Measurements from ENCODE around the gene ZNF385B. TPM values are rescaled to one million over a fixed set of nuclear protein-coding genes. Genes with fewer than 3 reads are reported as not detected.
A peak's percentile ranks its signal among the peaks of the same experiment; 100 is the strongest.

The ZNF385B gene
- polyA plus RNA-seq, 4 donors = 0.21 to 2.3 (median 0.22) TPM; not detected in 1

DNA sequence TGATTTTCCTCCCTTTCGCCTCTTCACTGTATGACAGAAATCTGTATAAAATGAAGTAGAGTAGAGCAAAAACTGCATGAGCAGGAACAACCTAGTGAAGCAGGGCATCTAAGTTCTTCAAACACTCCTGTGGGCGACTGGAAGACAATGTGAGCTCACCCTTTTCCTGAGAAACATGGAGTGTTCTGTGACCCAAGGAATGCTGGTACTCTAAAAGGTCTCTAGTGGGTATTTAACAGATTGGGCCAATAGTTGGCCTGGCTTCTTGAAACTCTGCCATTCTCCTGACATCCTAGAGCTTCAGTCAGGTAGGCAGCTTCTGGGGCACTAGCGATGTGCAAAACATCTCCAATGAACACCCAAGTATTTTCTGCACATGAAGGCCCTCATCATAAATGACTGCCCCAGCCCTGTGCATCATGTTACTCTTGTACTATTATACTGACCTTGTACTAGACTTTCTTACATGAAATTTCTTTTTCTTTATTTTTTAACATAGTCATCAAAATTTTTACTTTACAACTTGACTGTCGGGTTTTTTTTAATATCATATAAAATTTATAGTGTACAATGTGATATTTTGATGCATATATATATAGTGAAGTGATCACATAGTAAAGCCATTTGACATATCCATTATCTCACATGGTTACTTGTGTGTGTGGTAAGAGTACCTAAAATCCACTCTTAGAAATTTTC lies 302.2 kb downstream of the ZNF385B start:
- Histone ChIP-seq H3K4me3 (ENCODE audit: low read depth in 1 of 3, low read length in 3 of 3) (no peak overlapping the region), H3K27me3 (ENCODE audit: control insufficient read depth in 3 of 3, insufficient read depth in 3 of 3, low read length in 3 of 3) (no peaks in the 10 kb centered on the region), H3K9me3 (ENCODE audit: control insufficient read depth in 2 of 2, insufficient read depth in 1 of 2, low read depth in 1 of 2, low read length in 1 of 2) (no peaks in the 10 kb centered on the region), H3K27ac (ENCODE audit: low read depth in 1 of 3, low read length in 2 of 3) (no peak overlapping the region), H3K4me1 (ENCODE audit: control insufficient read depth in 3 of 3, insufficient read depth in 2 of 3, low read depth in 1 of 3, low read length in 2 of 3) (peaks cover 0 to 5% (median 0%) of the 10 kb centered on the region in 3 donors), H3K36me3 (ENCODE audit: control insufficient read depth in 3 of 3, insufficient read depth in 2 of 3, low read depth in 1 of 3, low read length in 3 of 3) (no peaks in the 10 kb centered on the region)
- no peak for FAIRE-seq
- 85 to 91% (median 89%) methylated on average over 4 of the region's 4 CpGs for WGBS, 3 donors
- DNase-seq = no peak

DNA sequence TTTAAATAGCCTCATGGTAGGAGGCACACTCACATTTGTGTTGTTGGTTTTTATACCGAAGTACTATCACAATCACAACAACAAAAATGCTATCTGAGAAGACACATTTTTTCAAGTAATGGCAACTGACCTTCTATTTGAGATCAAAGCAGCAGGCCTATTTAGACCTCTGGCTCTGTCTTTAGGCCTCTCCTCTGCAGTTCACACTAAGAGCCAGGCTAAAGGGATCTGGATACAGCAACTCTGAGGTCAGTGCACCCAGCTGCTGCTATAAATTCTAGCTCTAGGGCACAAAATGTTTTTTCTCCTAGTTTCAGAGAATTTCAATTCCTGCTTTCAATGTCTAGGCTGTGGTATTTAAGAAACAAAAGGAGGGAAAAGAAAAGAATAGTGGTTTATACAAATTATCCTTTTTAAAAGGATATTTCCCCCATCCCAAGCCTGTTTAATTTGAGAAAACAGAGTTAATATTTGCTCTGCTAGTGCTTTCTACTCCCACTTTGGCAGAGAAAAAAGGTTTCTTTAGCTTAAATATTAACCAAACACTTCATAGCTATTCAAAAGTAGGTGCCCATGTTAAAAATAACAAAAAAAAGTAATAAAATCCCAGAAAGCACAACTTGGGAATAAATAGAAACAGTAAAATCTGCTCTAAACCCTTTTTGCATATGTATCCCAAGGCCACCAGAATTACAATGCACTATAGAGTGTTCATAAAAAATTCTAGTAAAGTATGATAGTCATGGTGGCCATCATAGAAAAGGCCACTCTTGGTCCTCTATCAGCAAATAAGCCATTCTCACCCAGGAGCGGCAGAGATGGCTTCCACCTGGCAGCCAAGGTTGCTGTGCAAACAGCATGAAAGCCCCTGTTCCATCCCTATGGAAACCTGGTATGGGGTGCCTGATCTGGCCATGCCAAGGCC lies 303.1 kb downstream of the ZNF385B start:
- Histone ChIP-seq H3K27ac (ENCODE audit: low read depth in 1 of 3, low read length in 2 of 3) (no peak overlapping the region), H3K36me3 (ENCODE audit: control insufficient read depth in 3 of 3, insufficient read depth in 2 of 3, low read depth in 1 of 3, low read length in 3 of 3) (no peaks in the 10 kb centered on the region), H3K4me3 (ENCODE audit: low read depth in 1 of 3, low read length in 3 of 3) (no peak overlapping the region), H3K4me1 (ENCODE audit: control insufficient read depth in 3 of 3, insufficient read depth in 2 of 3, low read depth in 1 of 3, low read length in 2 of 3) (peaks cover 0 to 5% (median 0%) of the 10 kb centered on the region in 3 donors), H3K9me3 (ENCODE audit: control insufficient read depth in 2 of 2, insufficient read depth in 1 of 2, low read depth in 1 of 2, low read length in 1 of 2) (no peaks in the 10 kb centered on the region), H3K27me3 (ENCODE audit: control insufficient read depth in 3 of 3, insufficient read depth in 3 of 3, low read length in 3 of 3) (no peaks in the 10 kb centered on the region)
- WGBS, 3 donors = 76 to 89% (median 82%) methylated on average over 2 of the region's 2 CpGs
- FAIRE-seq = no peak
- DNase-seq = peak in 1 of 2 donors; percentile 26

DNA sequence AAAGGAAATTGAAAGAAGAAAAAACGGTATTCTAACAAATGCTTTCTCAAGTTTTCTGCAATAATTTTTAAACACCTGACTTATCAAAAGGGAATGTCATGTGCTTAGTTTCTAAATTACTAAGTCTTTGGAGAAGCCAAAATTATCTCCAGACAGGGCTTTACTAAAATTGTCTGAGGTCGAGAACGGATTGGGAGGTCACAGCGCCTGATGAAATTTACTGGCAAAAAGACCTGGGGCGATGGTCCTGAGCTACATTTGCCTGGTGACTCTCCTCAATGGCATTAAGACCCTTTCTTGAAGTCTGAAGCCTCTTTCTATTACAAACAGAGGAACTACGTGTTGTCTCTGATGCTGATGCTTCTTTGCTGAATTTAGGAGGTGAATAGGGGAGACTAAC lies 305.0 kb downstream of the ZNF385B start:
- no peak overlapping the region for H3K27ac ChIP-seq (ENCODE audit: low read depth in 1 of 3, low read length in 2 of 3)
- no peaks in the 10 kb centered on the region for H3K27me3 ChIP-seq (ENCODE audit: control insufficient read depth in 3 of 3, insufficient read depth in 3 of 3, low read length in 3 of 3)
- no peaks in the 10 kb centered on the region for H3K9me3 ChIP-seq (ENCODE audit: control insufficient read depth in 2 of 2, insufficient read depth in 1 of 2, low read depth in 1 of 2, low read length in 1 of 2)
- H3K4me3 ChIP-seq (ENCODE audit: low read depth in 1 of 3, low read length in 3 of 3) = no peak overlapping the region
- DNase-seq (no peak), FAIRE-seq (no peak)
- WGBS, 3 donors = 85 to 88% (median 86%) methylated on average over 6 of the region's 6 CpGs
- H3K4me1 ChIP-seq (ENCODE audit: control insufficient read depth in 3 of 3, insufficient read depth in 2 of 3, low read depth in 1 of 3, low read length in 2 of 3) = peaks cover 0 to 5% (median 0%) of the 10 kb centered on the region in 3 donors
- H3K36me3 ChIP-seq (ENCODE audit: control insufficient read depth in 3 of 3, insufficient read depth in 2 of 3, low read depth in 1 of 3, low read length in 3 of 3) = no peaks in the 10 kb centered on the region

DNA sequence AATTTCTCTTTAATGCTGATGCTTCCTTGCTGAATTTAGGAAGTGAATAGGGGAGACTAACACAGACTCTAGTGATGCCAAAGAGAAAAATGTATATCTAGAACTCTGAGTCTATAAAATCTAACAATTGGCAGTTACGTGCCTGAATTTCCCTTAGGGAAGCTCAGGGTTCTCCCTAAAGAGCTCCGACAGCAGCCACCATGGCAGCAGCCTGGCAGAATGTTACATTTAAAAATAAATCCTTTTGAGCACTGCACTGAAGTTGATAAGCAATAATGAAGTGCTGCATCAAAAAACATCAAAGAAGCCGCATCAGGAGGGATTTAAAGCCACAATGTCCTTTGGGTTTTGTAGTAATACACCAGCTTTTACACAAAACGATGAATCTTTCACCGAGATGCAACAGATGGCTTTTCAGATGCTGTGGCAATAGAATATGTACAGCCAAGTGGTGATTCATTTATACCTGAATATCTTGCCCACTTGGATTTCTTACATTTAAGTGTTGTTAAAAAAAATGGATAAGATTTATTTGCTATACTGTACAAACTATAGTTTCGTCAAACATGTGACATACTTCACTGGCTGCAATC lies 305.6 kb downstream of the ZNF385B start:
- DNase-seq = no peak
- H3K27me3 ChIP-seq (ENCODE audit: control insufficient read depth in 3 of 3, insufficient read depth in 3 of 3, low read length in 3 of 3) = no peaks in the 10 kb centered on the region
- no peak overlapping the region for H3K4me3 ChIP-seq (ENCODE audit: low read depth in 1 of 3, low read length in 3 of 3)
- H3K4me1 ChIP-seq (ENCODE audit: control insufficient read depth in 3 of 3, insufficient read depth in 2 of 3, low read depth in 1 of 3, low read length in 2 of 3) = peaks cover 0 to 5% (median 0%) of the 10 kb centered on the region in 3 donors
- 72 to 85% (median 74%) methylated on average over 5 to 6 of the region's 6 CpGs for WGBS, 3 donors
- no peaks in the 10 kb centered on the region for H3K9me3 ChIP-seq (ENCODE audit: control insufficient read depth in 2 of 2, insufficient read depth in 1 of 2, low read depth in 1 of 2, low read length in 1 of 2)
- no peak overlapping the region for H3K27ac ChIP-seq (ENCODE audit: low read depth in 1 of 3, low read length in 2 of 3)
- no peak for FAIRE-seq
- H3K36me3 ChIP-seq (ENCODE audit: control insufficient read depth in 3 of 3, insufficient read depth in 2 of 3, low read depth in 1 of 3, low read length in 3 of 3) = no peaks in the 10 kb centered on the region

DNA sequence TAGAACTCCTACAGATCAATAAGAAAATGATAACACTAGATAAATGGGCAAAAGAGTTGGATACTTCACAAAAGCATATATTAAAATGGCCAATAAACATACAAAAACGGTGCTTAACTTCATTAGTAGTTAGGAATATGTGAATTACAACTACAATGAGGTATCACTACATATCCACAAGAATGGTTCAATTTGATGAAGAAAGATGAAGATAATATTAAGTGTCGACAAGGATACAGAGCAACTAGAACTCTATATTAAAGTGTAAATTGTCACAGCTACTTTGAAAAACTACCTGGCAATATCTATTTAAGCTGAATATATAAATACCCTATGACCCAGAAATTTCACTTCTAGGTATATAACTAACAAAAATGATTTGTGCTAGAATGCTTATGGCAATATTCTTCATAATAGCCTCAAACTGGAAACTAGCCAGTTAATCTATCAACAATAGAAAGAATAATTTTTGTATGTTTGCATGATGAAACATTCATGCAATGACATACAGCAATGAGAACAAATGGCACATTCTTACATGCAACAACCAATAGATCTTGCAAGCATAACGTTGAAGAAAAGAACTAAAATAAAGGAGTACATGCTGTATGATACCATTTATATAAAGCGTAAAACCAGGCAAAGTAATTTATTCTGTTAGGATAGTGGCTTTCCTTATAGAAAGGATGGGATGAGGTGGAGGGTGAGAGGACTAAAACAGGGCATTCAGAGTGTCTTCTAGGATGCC lies 306.6 kb downstream of the ZNF385B start:
- Histone ChIP-seq H3K4me3 (ENCODE audit: low read depth in 1 of 3, low read length in 3 of 3) (no peak overlapping the region), H3K9me3 (ENCODE audit: control insufficient read depth in 2 of 2, insufficient read depth in 1 of 2, low read depth in 1 of 2, low read length in 1 of 2) (no peaks in the 10 kb centered on the region), H3K36me3 (ENCODE audit: control insufficient read depth in 3 of 3, insufficient read depth in 2 of 3, low read depth in 1 of 3, low read length in 3 of 3) (no peaks in the 10 kb centered on the region), H3K27ac (ENCODE audit: low read depth in 1 of 3, low read length in 2 of 3) (no peak overlapping the region), H3K27me3 (ENCODE audit: control insufficient read depth in 3 of 3, insufficient read depth in 3 of 3, low read length in 3 of 3) (no peaks in the 10 kb centered on the region), H3K4me1 (ENCODE audit: control insufficient read depth in 3 of 3, insufficient read depth in 2 of 3, low read depth in 1 of 3, low read length in 2 of 3) (peaks cover 0 to 5% (median 0%) of the 10 kb centered on the region in 3 donors)
- DNase-seq = no peak
- FAIRE-seq = no peak
- 75 to 89% (median 88%) methylated on average over 4 of the region's 4 CpGs for WGBS, 3 donors

DNA sequence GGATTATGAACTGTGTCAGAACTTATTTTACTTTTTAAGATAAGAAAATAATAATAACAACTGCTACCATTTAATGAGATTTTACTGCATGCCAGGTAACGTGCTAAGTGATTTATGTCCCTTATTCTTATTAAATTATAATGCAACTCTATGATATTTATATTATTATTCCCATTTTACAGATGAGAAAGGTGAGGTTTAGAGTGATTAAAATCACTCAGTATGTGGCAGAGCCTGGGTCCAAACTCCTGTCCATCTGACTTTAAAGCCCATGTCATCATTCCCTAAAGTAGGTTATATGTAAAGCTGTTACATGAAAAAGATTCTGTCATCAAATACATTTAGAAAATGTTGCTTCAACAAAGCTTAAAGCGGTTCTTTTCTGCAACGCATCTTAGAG lies 308.0 kb downstream of the ZNF385B start:
- FAIRE-seq (no peak), DNase-seq (no peak)
- H3K4me1 ChIP-seq (ENCODE audit: control insufficient read depth in 3 of 3, insufficient read depth in 2 of 3, low read depth in 1 of 3, low read length in 2 of 3) = peaks cover 0 to 5% (median 0%) of the 10 kb centered on the region in 3 donors
- H3K27me3 ChIP-seq (ENCODE audit: control insufficient read depth in 3 of 3, insufficient read depth in 3 of 3, low read length in 3 of 3) = no peaks in the 10 kb centered on the region
- 78 to 84% (median 82%) methylated on average over 3 of the region's 3 CpGs for WGBS, 3 donors
- H3K27ac ChIP-seq (ENCODE audit: low read depth in 1 of 3, low read length in 2 of 3) = no peak overlapping the region
- H3K9me3 ChIP-seq (ENCODE audit: control insufficient read depth in 2 of 2, insufficient read depth in 1 of 2, low read depth in 1 of 2, low read length in 1 of 2) = no peaks in the 10 kb centered on the region
- no peak overlapping the region for H3K4me3 ChIP-seq (ENCODE audit: low read depth in 1 of 3, low read length in 3 of 3)
- H3K36me3 ChIP-seq (ENCODE audit: control insufficient read depth in 3 of 3, insufficient read depth in 2 of 3, low read depth in 1 of 3, low read length in 3 of 3) = no peaks in the 10 kb centered on the region

DNA sequence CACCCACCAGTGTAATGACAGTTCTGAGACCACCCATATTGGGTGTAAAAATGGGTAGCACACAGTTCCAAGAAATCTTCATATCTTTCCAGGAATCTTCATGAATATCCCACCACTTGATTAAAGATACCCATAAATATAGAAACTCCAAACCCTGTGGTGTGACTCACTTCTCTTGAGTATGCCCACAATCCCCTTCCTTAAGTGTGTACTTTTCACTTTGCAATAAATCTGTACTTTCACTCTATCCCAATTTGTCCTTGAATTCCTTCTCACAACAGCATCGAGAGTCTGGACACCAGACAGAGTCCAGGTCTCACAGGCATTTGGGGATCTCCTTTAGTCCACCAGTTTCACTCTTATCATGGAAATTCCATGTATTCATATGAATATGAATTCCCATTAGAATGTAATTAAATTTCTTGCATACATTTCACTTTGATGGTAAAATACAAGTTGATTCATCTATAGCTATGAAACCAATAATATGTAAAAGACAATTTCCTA lies 309.8 kb downstream of the ZNF385B start:
- no peaks in the 10 kb centered on the region for H3K27me3 ChIP-seq (ENCODE audit: control insufficient read depth in 3 of 3, insufficient read depth in 3 of 3, low read length in 3 of 3)
- no peaks in the 10 kb centered on the region for H3K9me3 ChIP-seq (ENCODE audit: control insufficient read depth in 2 of 2, insufficient read depth in 1 of 2, low read depth in 1 of 2, low read length in 1 of 2)
- no peak overlapping the region for H3K4me3 ChIP-seq (ENCODE audit: low read depth in 1 of 3, low read length in 3 of 3)
- no peaks in the 10 kb centered on the region for H3K4me1 ChIP-seq (ENCODE audit: control insufficient read depth in 3 of 3, insufficient read depth in 2 of 3, low read depth in 1 of 3, low read length in 2 of 3)
- 61 to 88% (median 70%) methylated on average over 1 of the region's 1 CpG for WGBS, 3 donors
- no peak overlapping the region for H3K27ac ChIP-seq (ENCODE audit: low read depth in 1 of 3, low read length in 2 of 3)
- no peaks in the 10 kb centered on the region for H3K36me3 ChIP-seq (ENCODE audit: control insufficient read depth in 3 of 3, insufficient read depth in 2 of 3, low read depth in 1 of 3, low read length in 3 of 3)
- FAIRE-seq = no peak
- DNase-seq = no peak

DNA sequence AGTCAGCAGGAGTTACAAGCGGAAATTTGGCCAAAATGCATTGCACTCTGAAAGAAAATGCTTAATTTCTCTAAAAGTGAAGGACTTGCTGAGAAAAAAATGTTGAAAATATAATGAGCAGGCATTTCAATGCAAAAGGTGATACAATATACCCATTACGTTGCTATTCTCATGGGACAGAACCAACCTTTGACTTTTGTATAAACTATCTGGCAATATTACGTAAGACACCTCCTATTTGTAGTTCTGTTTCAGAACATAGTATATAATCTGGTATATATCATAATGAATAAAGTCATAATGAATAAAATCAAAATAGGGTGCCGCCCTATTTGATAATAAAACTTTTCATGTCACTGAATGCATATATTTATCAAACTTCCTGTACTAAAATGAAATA lies 310.6 kb downstream of the ZNF385B start:
- 79 to 83% (median 79%) methylated on average over 4 of the region's 4 CpGs for WGBS, 3 donors
- H3K4me3 ChIP-seq (ENCODE audit: low read depth in 1 of 3, low read length in 3 of 3) = no peak overlapping the region
- no peaks in the 10 kb centered on the region for H3K9me3 ChIP-seq (ENCODE audit: control insufficient read depth in 2 of 2, insufficient read depth in 1 of 2, low read depth in 1 of 2, low read length in 1 of 2)
- H3K4me1 ChIP-seq (ENCODE audit: control insufficient read depth in 3 of 3, insufficient read depth in 2 of 3, low read depth in 1 of 3, low read length in 2 of 3) = no peaks in the 10 kb centered on the region
- H3K27me3 ChIP-seq (ENCODE audit: control insufficient read depth in 3 of 3, insufficient read depth in 3 of 3, low read length in 3 of 3) = no peaks in the 10 kb centered on the region
- H3K36me3 ChIP-seq (ENCODE audit: control insufficient read depth in 3 of 3, insufficient read depth in 2 of 3, low read depth in 1 of 3, low read length in 3 of 3) = no peaks in the 10 kb centered on the region
- no peak overlapping the region for H3K27ac ChIP-seq (ENCODE audit: low read depth in 1 of 3, low read length in 2 of 3)
- no peak for FAIRE-seq
- no peak for DNase-seq
